22Rv1 (cell line): ENCODE results near the gene STXBP6.

ENCODE experiments used
- CTCF ChIP-seq: fragments of 450-650 bp; IDR thresholded peaks from 2 replicates; pipeline ENCODE4 v1.5.1; 2017; ENCODE audit warnings: mild to moderate bottlenecking
- ZFX ChIP-seq: fragments of 450-650 bp; IDR thresholded peaks from 2 replicates; pipeline ENCODE4 v1.6.1; 2017; ENCODE audit warnings: antibody characterized with exemption, borderline replicate concordance

- TF ChIP-seq CTCF (no peak), ZFX (no peak)
These were observed 206.5 kb downstream of the STXBP6 start for GRCh38 chr14:24843494-24843893.
